Caki2 (cell line): Measurements from ENCODE around the gene CLDN11. TPM values are rescaled to one million over a fixed set of nuclear protein-coding genes. Genes with fewer than 3 reads are reported as not detected.

ENCODE experiments used
- DNase-seq: peaks from one replicate; pipeline ENCODE4 v3.0.0-alpha.2; 2015; ENCODE audit warnings: low read depth
- in situ Hi-C: cut with HindIII; loops from 2 replicates; pipeline ENCODE4 v1.10.0; 2016; ENCODE audit warnings: low sequenced_read_pairs, low pct_unique_long_range_greater_than_20kb, mixed read lengths
- total RNA-seq: library from RNA; depleted of rRNA; stranded (reverse); fragments of >200 nt; shearing (Covaris generic); gene quantifications from 2 replicates; pipeline ENCODE4 v1.2.3, GENCODE V29; 2014; ENCODE audit warnings: low replicate concordance

CLDN11 gene
- total RNA-seq, 1 experiment from 2014 or later, result 21.1 TPM

DNA sequence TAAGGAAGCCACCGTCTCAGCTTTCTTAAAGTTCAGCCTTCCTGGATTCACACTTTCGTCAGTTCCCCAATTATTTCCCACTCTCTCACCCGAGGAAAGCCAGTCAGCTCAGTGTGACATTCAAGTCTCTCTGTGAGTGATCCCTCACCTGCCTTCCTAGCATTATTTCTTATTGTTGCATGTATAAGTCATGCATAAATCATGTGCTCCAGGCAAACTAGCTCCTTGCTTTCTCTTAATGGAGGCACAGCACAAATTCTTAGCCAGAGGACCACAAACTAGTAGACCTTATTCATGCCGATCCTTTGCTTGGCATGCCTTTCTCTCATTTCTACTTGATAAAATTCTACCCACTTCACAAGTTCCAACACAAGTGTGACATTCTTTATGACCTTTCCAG, 44.3 kb downstream of the CLDN11 start:
- no peak for DNase-seq
- in situ Hi-C loops, result no loop called here

GRCh38 chr3:170465955-170466354, 47.3 kb downstream of the CLDN11 start:
- DNase-seq, result no peak
- in situ Hi-C loops, result no loop called here

GRCh38 chr3:170467007-170467406, 48.3 kb downstream of the CLDN11 start:
- in situ Hi-C loops, result no loop called here
- DNase-seq, result no peak

DNA sequence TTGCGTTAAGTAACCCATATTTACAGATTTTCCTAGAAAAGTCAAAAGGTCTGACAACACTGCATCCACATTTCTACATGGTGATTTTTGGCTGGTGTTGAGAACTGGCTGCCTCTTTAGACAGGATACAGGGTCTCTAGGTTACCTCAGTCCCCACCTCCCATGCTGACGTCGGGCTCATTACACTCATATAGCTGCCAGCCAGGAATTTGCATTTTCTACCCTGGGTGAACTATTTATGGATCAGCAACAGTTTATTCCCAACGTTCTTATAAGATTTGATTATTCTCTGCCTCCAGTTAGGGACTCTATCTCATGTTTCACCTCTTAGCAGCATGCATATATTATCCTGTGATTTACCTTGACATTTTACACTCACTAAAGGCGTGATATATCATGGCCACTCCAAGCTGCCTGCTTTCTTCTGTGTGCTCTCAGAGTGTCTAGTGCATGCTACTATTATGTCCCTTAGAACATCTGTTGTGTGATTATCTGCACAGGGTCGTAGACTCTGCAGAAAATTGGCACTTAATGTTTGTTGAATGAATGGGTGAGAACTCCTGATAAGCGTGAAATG, 49.0 kb downstream of the CLDN11 start:
- in situ Hi-C loops, result no loop called here
- no peak for DNase-seq

- peak; percentile 89 for DNase-seq
- in situ Hi-C loops, result no loop called here
Measured at GRCh38 chr3:170469151-170470062, 50.7 kb downstream of the CLDN11 start.

GRCh38 chr3:170470063-170471016, 51.7 kb downstream of the CLDN11 start:
- DNase-seq, result peak; percentile 24

DNA sequence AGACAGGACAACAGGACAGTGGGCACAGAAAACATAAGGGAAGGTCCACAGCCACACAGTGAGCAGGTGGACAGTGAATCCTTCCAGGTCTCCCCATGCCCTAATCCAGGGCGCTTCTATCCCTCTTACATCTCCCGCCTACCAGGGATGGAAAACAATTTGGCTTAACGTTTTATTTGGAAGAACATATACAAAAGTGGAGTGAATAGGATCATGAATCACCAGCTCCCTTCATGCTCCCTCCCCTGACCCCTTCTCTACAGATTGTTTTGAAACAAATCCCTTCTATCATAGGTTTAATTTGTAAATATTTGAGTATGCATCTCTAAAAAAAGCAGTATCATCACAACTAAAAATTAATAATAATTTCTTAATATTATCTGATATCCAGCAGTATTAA, 52.5 kb downstream of the CLDN11 start:
- in situ Hi-C loops, result no loop called here

More at GRCh38 chr3:170470063-170471016, 51.7 kb downstream of the CLDN11 start:
- in situ Hi-C loops, result no loop called here

GRCh38 chr3:170473358-170473757, 54.7 kb downstream of the CLDN11 start:
- in situ Hi-C loops, result no loop called here

More for the DNA sequence above, 52.5 kb downstream of the CLDN11 start:
- no peak for DNase-seq

DNA sequence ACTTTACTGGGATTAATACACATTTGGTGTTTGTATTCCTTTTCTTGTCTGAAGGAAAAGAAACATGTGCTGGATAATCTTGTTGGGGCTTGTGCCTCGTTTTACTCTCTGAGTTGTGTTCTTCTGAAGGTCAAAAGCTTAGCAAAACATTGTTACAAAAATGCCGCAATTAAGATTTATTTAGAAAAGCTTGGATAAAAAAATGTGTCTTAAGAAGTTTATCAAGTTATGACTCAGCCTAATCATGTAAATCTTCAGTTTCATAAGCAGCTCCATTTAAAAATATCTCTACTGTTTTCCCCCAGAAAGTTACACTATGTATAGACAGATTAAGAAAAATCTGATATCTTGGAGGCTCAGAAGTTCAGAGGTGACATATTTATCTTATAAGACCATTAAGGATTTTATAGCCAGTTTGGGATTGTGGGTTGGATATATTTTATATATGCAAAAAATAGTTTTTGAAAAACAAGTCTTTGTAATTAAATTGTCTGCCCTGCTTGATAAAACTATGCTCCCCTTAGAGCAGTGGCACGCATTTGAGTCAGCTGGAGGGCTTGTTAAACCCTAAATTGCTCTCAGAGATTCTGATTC, 56.5 kb downstream of the CLDN11 start:
- DNase-seq, result no peak
- in situ Hi-C loops, result no loop called here

More at GRCh38 chr3:170473358-170473757, 54.7 kb downstream of the CLDN11 start:
- no peak for DNase-seq

DNA sequence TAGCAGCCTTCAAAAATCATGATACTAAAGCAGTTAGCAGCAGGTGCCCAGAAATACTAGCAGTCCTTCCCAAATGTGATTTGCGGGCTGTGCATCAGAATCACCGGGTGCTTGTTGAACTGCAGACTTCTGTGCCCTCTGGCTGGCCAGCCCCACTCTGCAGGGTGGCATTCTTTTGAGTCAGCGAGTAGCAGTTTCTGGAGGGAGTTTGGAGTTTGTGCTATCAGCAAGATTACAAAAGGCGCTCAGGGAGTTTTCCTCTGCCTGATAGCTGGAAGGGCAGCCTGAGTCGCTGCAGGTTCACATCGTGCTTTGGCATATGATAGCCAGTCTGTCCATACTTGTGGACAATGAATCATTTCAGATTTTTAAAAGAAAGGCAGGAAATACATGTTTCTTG, 57.6 kb downstream of the CLDN11 start:
- no peak for DNase-seq

GRCh38 chr3:170477395-170477794, 58.7 kb downstream of the CLDN11 start:
- in situ Hi-C loops, result no loop called here
- DNase-seq, result no peak

More for the DNA sequence above, 57.6 kb downstream of the CLDN11 start:
- in situ Hi-C loops, result no loop called here

- in situ Hi-C loops, result no loop called here
Measured at GRCh38 chr3:170480111-170480510, 61.4 kb downstream of the CLDN11 start.

DNA sequence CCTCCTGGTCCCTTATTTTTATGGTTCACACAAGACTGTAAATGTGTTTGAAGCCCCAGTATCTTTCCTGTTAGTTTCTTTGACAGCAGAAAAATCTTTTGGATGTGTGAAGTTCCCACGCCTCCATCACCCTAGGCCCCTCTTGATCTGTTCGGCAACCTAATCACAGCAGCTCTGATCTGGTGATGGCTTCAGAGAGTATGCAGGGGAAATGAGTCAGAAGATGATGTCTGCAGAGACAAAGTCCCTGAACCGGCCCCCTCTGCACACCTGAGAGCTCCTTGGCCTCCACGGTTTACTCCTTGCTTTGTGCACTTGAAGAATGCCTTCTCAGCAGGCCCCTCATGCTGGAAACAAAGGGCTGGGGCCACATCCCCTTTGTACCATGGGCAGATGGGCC, 63.5 kb downstream of the CLDN11 start:
- in situ Hi-C loops, result no loop called here
- no peak for DNase-seq

More at GRCh38 chr3:170480111-170480510, 61.4 kb downstream of the CLDN11 start:
- DNase-seq, result no peak

GRCh38 chr3:170483485-170484262, 65.0 kb downstream of the CLDN11 start:
- in situ Hi-C loops, result no loop called here

More at GRCh38 chr3:170483485-170484262, 65.0 kb downstream of the CLDN11 start:
- no peak for DNase-seq
